ENCODE measurements around the gene SDR39U1. TPM values are rescaled to one million over a fixed set of nuclear protein-coding genes. Genes with fewer than 3 reads are reported as not detected.

SDR39U1 gene
- total RNA-seq, 1 experiment from 2014 or later = 24.7 TPM

DNA sequence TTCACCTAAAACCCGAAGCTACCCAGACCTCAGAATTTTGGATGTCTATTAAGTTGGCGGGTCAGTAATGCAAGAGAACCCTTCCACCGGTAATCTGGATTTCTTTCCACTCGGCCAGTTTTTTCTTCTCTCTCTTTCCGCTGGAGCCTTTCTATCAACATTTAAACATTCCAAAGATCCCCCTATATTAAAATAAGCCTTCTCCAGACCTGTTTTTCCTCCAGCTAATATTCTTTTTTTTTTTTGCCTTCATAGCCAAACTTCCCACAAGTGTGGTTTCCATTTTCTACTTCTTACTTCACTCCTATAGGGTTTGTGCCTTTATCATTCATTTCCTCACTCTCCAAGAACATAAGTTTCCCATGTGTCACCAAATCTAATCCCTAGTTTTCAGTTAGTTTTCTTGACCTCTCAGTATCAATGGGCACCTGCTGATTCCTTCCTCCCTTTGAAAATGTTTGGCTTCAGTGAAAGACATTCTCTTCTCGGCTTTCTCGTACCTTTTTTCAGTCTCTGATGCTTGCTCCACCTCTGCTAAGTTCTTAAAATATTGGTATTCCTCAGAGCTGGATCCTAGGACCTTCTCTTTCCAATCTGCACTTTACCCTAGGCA lies 583 bp upstream of the SDR39U1 start:
- BruUV-seq (replicated peaks) = TSS peak; percentile 89
- H3K36me3 ChIP-seq (ENCODE audit: low read depth, low read length) = peaks cover 8% of the 10 kb centered on the region; the same call in 1 of the 2 replicates
- H3K79me2 ChIP-seq (ENCODE audit: low read length) = peaks cover 28% of the 10 kb centered on the region
- peaks cover 10% of the 10 kb centered on the region for H3K4me1 ChIP-seq (ENCODE audit: insufficient read depth, low read length)
- TF ChIP-seq CTCF (conservative IDR thresholded peaks at IDR 0.05; ENCODE audit: low read depth, low read length) (no peak), EZH2phosphoT487 (IDR thresholded peaks at IDR 0.05; ENCODE audit: borderline replicate concordance, low read length) (no peak), EZH2 (IDR thresholded peaks at IDR 0.05; ENCODE audit: low read length, unreplicated experiment) (no peak)
- DNase-seq (no peak), ATAC-seq (no peak)
- ChIA-PET POLR2A (ENCODE audit: unreplicated experiment) (no interaction called here), CTCF (no interaction called here)
- intact Hi-C loops (cut with micrococcal nuclease) = loop anchor here (2.0 to 5.0 kb wide), 2 partner anchors 76 to 234 kb away; no protein-coding TSS in a partner anchor
- no peaks in the 10 kb centered on the region for H3K27me3 ChIP-seq (ENCODE audit: low read length)
- no peaks in the 10 kb centered on the region for H4K20me1 ChIP-seq (ENCODE audit: low read length)
- H3K9me3 ChIP-seq (ENCODE audit: low read length) = no peaks in the 10 kb centered on the region
- peak overlapping the region; percentile 72 for H2AFZ ChIP-seq (ENCODE audit: low read length)
- no peaks in the 10 kb centered on the region for H3K9me2 ChIP-seq (replicated peaks; ENCODE audit: low read length)
- H3K4me3 ChIP-seq (ENCODE audit: low read length) = peak overlapping the region; percentile 84
- peak overlapping the region; percentile 97 for H3K9ac ChIP-seq (ENCODE audit: low read length)
- H3K27ac ChIP-seq (ENCODE audit: low read length) = peak overlapping the region; percentile 97
- peak overlapping the region; percentile 90 for H3K4me2 ChIP-seq (ENCODE audit: low read length)
- no peaks in the 10 kb centered on the region for H3F3A ChIP-seq (ENCODE audit: low read length, unreplicated experiment)

DNA sequence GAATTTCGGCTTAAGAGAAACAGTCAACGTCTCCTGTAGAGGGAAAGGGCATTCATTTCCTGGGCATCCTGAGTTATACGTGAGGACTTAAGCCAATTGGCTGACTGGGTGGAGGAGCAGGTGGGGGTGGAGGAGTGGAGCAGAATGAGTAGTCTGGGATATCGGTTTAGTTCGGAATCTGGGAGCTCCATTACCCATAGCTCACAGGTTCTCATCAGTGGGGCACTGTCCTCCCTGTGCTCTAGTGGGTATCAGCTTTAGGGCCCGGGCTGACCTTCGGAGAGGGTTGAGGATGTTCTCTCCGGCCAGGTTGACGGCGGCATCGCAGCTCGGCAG lies 704 bp downstream of the SDR39U1 start:
- TF ChIP-seq EZH2 (IDR thresholded peaks at IDR 0.05; ENCODE audit: low read length, unreplicated experiment) = no peak
- TF ChIP-seq EZH2phosphoT487 (IDR thresholded peaks at IDR 0.05; ENCODE audit: borderline replicate concordance, low read length) = no peak
- no peak for TF ChIP-seq CTCF (conservative IDR thresholded peaks at IDR 0.05; ENCODE audit: low read depth, low read length)
- peak overlapping the region; percentile 97 for H3K4me2 ChIP-seq (ENCODE audit: low read length)
- H3F3A ChIP-seq (ENCODE audit: low read length, unreplicated experiment) = no peaks in the 10 kb centered on the region
- peak overlapping the region; percentile 84 for H3K4me3 ChIP-seq (ENCODE audit: low read length)
- no peaks in the 10 kb centered on the region for H4K20me1 ChIP-seq (ENCODE audit: low read length)
- peak overlapping the region; percentile 87; the same call in 1 of the 2 replicates for H2AFZ ChIP-seq (ENCODE audit: low read length)
- peaks cover 28% of the 10 kb centered on the region for H3K79me2 ChIP-seq (ENCODE audit: low read length)
- H3K9ac ChIP-seq (ENCODE audit: low read length) = peak overlapping the region; percentile 97
- BruUV-seq (replicated peaks) = no TSS peak
- no peaks in the 10 kb centered on the region for H3K9me3 ChIP-seq (ENCODE audit: low read length)
- peak; percentile 46 for DNase-seq
- intact Hi-C loops (cut with micrococcal nuclease) = loop anchor here (2.0 to 5.0 kb wide), 2 partner anchors 75 to 235 kb away; no protein-coding TSS in a partner anchor
- no peaks in the 10 kb centered on the region for H3K27me3 ChIP-seq (ENCODE audit: low read length)
- peak; percentile 42 for ATAC-seq
- POLR2A ChIA-PET (ENCODE audit: unreplicated experiment) = interaction anchor here (0.5 to 0.8 kb wide), 7 partner anchors 8 to 230 kb away, joined by 3 to 5 read pairs (median 3); partner anchors contain the start of genes CBLN3 and KHNYN
- no peaks in the 10 kb centered on the region for H3K9me2 ChIP-seq (replicated peaks; ENCODE audit: low read length)
- H3K27ac ChIP-seq (ENCODE audit: low read length) = peak overlapping the region; percentile 97
- CTCF ChIA-PET = interaction anchor here (0.6 to 1.8 kb wide), 3 partner anchors 10 to 199 kb away, joined by 3 to 11 read pairs (median 3); partner anchors contain the start of gene TINF2
- peaks cover 10% of the 10 kb centered on the region for H3K4me1 ChIP-seq (ENCODE audit: insufficient read depth, low read length)
- peaks cover 17% of the 10 kb centered on the region; the same call in 1 of the 2 replicates for H3K36me3 ChIP-seq (ENCODE audit: low read depth, low read length)

DNA sequence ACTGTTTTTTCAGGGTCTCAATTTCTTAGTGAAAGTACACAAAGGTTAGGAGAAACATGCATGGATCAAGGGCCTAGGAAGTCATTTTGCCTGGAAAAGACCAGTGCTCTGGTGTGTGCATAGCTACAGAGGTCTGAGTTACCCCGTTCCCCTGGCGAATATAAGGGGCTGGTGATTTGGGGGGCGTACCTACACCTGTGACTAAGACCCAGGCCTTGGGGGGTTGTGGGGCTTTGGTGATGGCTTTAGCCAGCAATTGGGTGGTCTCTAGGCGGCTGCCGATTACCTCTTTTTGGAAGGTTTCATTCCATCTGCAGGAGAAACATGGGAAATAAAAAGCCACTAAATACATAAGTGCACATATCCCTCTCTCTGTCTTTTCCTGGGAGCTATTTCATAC lies 1.1 kb downstream of the SDR39U1 start:
- peaks cover 11% of the 10 kb centered on the region for H3K4me1 ChIP-seq (ENCODE audit: insufficient read depth, low read length)
- ATAC-seq = no peak
- no peak for TF ChIP-seq CTCF (conservative IDR thresholded peaks at IDR 0.05; ENCODE audit: low read depth, low read length)
- no peak for TF ChIP-seq EZH2 (IDR thresholded peaks at IDR 0.05; ENCODE audit: low read length, unreplicated experiment)
- no peak for TF ChIP-seq EZH2phosphoT487 (IDR thresholded peaks at IDR 0.05; ENCODE audit: borderline replicate concordance, low read length)
- no peak for DNase-seq
- no TSS peak for BruUV-seq (replicated peaks)
- H3K36me3 ChIP-seq (ENCODE audit: low read depth, low read length) = peaks cover 18% of the 10 kb centered on the region; the same call in 1 of the 2 replicates
- peak overlapping the region; percentile 84 for H3K4me3 ChIP-seq (ENCODE audit: low read length)
- no peak overlapping the region for H2AFZ ChIP-seq (ENCODE audit: low read length)
- H3F3A ChIP-seq (ENCODE audit: low read length, unreplicated experiment) = no peaks in the 10 kb centered on the region
- no peaks in the 10 kb centered on the region for H4K20me1 ChIP-seq (ENCODE audit: low read length)
- POLR2A ChIA-PET (ENCODE audit: unreplicated experiment) = interaction anchor here (0.5 to 0.8 kb wide), 8 partner anchors 8 to 229 kb away, joined by 3 to 7 read pairs (median 4); partner anchors contain the start of genes CBLN3 and KHNYN
- H3K9me3 ChIP-seq (ENCODE audit: low read length) = no peaks in the 10 kb centered on the region
- intact Hi-C loops (cut with micrococcal nuclease) = loop anchor here (5.0 kb wide), 1 partner anchor 236 kb away; no protein-coding TSS in a partner anchor
- no peaks in the 10 kb centered on the region for H3K27me3 ChIP-seq (ENCODE audit: low read length)
- H3K27ac ChIP-seq (ENCODE audit: low read length) = peak overlapping the region; percentile 97
- peak overlapping the region; percentile 97 for H3K4me2 ChIP-seq (ENCODE audit: low read length)
- H3K9me2 ChIP-seq (replicated peaks; ENCODE audit: low read length) = no peaks in the 10 kb centered on the region
- CTCF ChIA-PET = interaction anchor here (0.6 to 1.8 kb wide), 4 partner anchors 10 to 199 kb away, joined by 3 to 11 read pairs (median 3); partner anchors contain the start of gene TINF2
- peak overlapping the region; percentile 97 for H3K9ac ChIP-seq (ENCODE audit: low read length)
- H3K79me2 ChIP-seq (ENCODE audit: low read length) = peaks cover 28% of the 10 kb centered on the region

Data from PC-3 (cell line).